GM12874 (cell line): ENCODE data around the gene WNT7A.

Experiments used
- CTCF ChIP-seq: IDR thresholded peaks from 2 replicates; pipeline ENCODE4 v1.5.1; 2011; ENCODE audit warnings: low read depth, mild to moderate bottlenecking, control low read depth, low read length, moderate library complexity; ENCODE audit not compliant: insufficient read depth

The WNT7A gene

GRCh38 chr3:13874891-13875290, 5.0 kb downstream of the WNT7A start:
- TF ChIP-seq CTCF = no peak

- no peak for TF ChIP-seq CTCF
Observed at GRCh38 chr3:13873818-13874217, 6.1 kb downstream of the WNT7A start.

- no peak for TF ChIP-seq CTCF
Observed at GRCh38 chr3:13872451-13872850, 7.4 kb downstream of the WNT7A start.

GRCh38 chr3:13871791-13872190, 8.1 kb downstream of the WNT7A start:
- TF ChIP-seq CTCF = no peak

- no peak for TF ChIP-seq CTCF
Observed at GRCh38 chr3:13870902-13871301, 9.0 kb downstream of the WNT7A start.

GRCh38 chr3:13869761-13870343, 10.0 kb downstream of the WNT7A start:
- no peak for TF ChIP-seq CTCF

GRCh38 chr3:13868844-13869724, 10.8 kb downstream of the WNT7A start:
- no peak for TF ChIP-seq CTCF
